ENCODE results near the gene PRKN. TPM values are rescaled to one million over a fixed set of nuclear protein-coding genes. Genes with fewer than 3 reads are reported as not detected.
"Not testable (repeated sequence)": the region's sequence is repeated elsewhere in the genome, so short reads cannot be mapped to it uniquely, and the experiment has no call there.

PRKN gene
- total and polyA plus RNA-seq, 5 experiments from 2014 or later = 2.2 to 5.6 (median 3.5) TPM

DNA sequence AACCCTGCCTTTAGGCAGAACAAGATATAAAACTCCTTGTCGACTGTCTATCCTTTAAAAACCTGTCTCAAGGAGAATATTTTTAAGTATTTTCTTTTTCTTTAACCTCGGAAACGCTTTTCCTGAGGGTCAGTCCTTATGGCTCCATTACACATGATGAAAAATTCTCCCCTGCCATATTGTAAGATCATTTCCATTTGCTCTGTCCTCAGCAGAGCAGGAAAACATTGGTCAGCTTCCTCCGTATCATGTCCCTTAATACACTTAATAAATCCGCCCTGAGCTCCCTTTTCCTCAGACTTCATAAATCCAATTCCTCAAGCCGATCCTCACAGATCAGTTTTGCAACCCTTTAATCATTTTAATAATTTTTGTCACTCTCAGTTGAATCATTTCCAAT lies 1219.2 kb downstream of the PRKN start:
- no peak overlapping the region for H3K4me3 Mint-ChIP-seq
- no peaks in the 10 kb centered on the region for H3K4me1 Mint-ChIP-seq
- H3K27ac Mint-ChIP-seq = no peak overlapping the region
- POLR2A ChIA-PET = no interaction called here
- no peak for ATAC-seq
- no peak for DNase-seq
- no peaks in the 10 kb centered on the region for H3K27me3 Mint-ChIP-seq
- peaks cover 0 to 17% (median 7%) of the 10 kb centered on the region in 3 donors for H3K36me3 Mint-ChIP-seq
- peaks cover 0 to 52% (median 14%) of the 10 kb centered on the region in 9 donors for H3K9me3 Mint-ChIP-seq

GRCh38 chr6:161507375-161507774 lies 1220.2 kb downstream of the PRKN start:
- ATAC-seq (no peak), DNase-seq (no peak)
- Mint-ChIP-seq H3K27ac (no peak overlapping the region), H3K4me3 (no peak overlapping the region), H3K9me3 (peaks cover 0 to 56% (median 14%) of the 10 kb centered on the region in 9 donors), H3K27me3 (no peaks in the 10 kb centered on the region), H3K36me3 (peaks cover 0 to 17% (median 7%) of the 10 kb centered on the region in 3 donors), H3K4me1 (no peaks in the 10 kb centered on the region)
- POLR2A ChIA-PET = no interaction called here

DNA sequence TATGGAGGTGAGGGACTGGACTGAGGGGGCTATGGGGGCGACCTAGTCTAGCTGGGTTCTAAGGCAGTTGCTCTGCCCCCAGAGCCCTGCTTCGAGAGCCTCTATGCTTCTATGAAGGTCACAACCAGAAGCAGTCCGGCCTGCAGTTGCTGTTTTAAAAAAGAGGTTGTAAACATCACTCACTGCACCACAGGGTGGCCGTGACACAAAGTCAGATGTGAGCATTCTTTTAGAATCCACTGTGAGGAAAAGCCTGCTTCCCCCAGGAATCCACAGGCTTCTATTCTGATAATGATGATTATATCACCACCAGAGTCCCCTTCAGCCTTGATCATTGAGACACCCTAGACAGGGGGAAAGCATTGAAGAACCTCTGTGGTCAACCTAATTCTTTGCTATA lies 1224.0 kb downstream of the PRKN start:
- Mint-ChIP-seq H3K4me1 (no peaks in the 10 kb centered on the region), H3K27me3 (no peaks in the 10 kb centered on the region), H3K4me3 (no peak overlapping the region), H3K27ac (no peak overlapping the region), H3K36me3 (peaks cover 0 to 8% (median 0%) of the 10 kb centered on the region in 3 donors), H3K9me3 (peaks cover 4 to 61% (median 13%) of the 10 kb centered on the region in 9 donors)
- no peak for ATAC-seq
- no peak for DNase-seq
- POLR2A ChIA-PET = no interaction called here

GRCh38 chr6:161498881-161499280 lies 1228.7 kb downstream of the PRKN start:
- Mint-ChIP-seq H3K27ac (no peak overlapping the region), H3K4me3 (no peak overlapping the region), H3K9me3 (peaks cover 0 to 52% (median 7%) of the 10 kb centered on the region in 9 donors), H3K36me3 (peaks cover 0 to 15% (median 2%) of the 10 kb centered on the region in 3 donors), H3K27me3 (peaks cover 0 to 2% (median 0%) of the 10 kb centered on the region in 5 donors), H3K4me1 (no peaks in the 10 kb centered on the region)
- POLR2A ChIA-PET = no interaction called here
- DNase-seq (no peak), ATAC-seq (no peak)

DNA sequence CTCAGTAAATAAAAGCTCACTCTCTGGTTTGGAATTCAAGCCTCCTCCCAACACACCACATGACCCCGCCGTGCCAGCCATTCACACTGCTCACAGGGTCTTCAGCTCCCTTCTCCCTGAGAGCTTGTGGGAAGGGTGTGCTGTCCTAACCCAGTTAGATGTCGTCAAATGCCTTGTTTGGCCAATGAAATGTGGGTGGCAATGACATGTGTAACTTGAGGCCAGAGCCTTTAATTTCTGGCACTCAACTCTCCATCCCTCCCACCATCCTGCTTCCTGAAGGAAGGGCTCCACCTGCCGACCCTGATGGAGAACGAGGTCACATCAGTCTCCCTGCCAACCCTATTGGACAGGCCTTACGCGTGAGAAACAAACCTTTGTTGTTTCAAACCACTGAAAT lies 1229.2 kb downstream of the PRKN start:
- peaks cover 0 to 19% (median 2%) of the 10 kb centered on the region in 3 donors for H3K36me3 Mint-ChIP-seq
- POLR2A ChIA-PET = no interaction called here
- DNase-seq (no peak), ATAC-seq (no peak)
- peaks cover 0 to 49% (median 6%) of the 10 kb centered on the region in 9 donors for H3K9me3 Mint-ChIP-seq
- no peak overlapping the region for H3K4me3 Mint-ChIP-seq
- no peak overlapping the region for H3K27ac Mint-ChIP-seq
- no peaks in the 10 kb centered on the region for H3K4me1 Mint-ChIP-seq
- peaks cover 0 to 2% (median 0%) of the 10 kb centered on the region in 5 donors for H3K27me3 Mint-ChIP-seq

- Mint-ChIP-seq H3K9me3 (peaks cover 0 to 38% (median 4%) of the 10 kb centered on the region in 9 donors), H3K27ac (no peak overlapping the region), H3K4me3 (no peak overlapping the region), H3K4me1 (no peaks in the 10 kb centered on the region), H3K36me3 (peaks cover 0 to 22% (median 2%) of the 10 kb centered on the region in 3 donors), H3K27me3 (peaks cover 0 to 2% (median 0%) of the 10 kb centered on the region in 5 donors)
- DNase-seq (no peak), ATAC-seq (no peak)
- POLR2A ChIA-PET = no interaction called here
These were observed 1230.6 kb downstream of the PRKN start for GRCh38 chr6:161496941-161497340.

GRCh38 chr6:161496271-161496670 lies 1231.3 kb downstream of the PRKN start:
- H3K4me3 Mint-ChIP-seq, ATAC-seq, POLR2A ChIA-PET, H3K27ac Mint-ChIP-seq, H3K4me1 Mint-ChIP-seq, DNase-seq, H3K27me3 Mint-ChIP-seq: not testable (repeated sequence)
- peaks cover 0 to 38% (median 4%) of the 10 kb centered on the region in 9 donors for H3K9me3 Mint-ChIP-seq
- H3K36me3 Mint-ChIP-seq = peaks cover 0 to 22% (median 2%) of the 10 kb centered on the region in 3 donors

DNA sequence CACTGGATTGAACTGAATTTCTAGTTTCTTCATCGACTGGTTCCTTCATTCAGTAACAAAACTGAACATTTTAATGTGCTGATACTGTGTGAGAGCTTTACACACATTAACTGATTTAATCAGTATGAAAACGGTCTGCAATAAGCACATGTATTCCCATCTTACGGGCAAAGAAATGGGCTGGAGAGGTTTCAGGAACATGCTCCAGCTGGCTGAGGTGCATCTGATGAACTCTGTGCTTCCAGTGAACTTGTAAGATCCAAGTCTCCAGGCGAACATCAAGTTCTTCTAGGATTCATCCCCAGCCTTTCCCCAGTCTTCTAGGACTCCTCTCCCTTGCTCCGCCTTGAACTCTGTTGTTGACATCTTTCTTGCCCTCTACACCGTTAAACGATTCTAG lies 1233.0 kb downstream of the PRKN start:
- peaks cover 0 to 29% (median 8%) of the 10 kb centered on the region in 9 donors for H3K9me3 Mint-ChIP-seq
- H3K4me1 Mint-ChIP-seq = no peaks in the 10 kb centered on the region
- ATAC-seq (no peak), DNase-seq (no peak)
- H3K27me3 Mint-ChIP-seq = peaks cover 0 to 2% (median 0%) of the 10 kb centered on the region in 5 donors
- no peak overlapping the region for H3K27ac Mint-ChIP-seq
- POLR2A ChIA-PET = no interaction called here
- no peak overlapping the region for H3K4me3 Mint-ChIP-seq
- H3K36me3 Mint-ChIP-seq = peaks cover 0 to 22% (median 2%) of the 10 kb centered on the region in 3 donors

GRCh38 chr6:161493576-161494118 lies 1233.9 kb downstream of the PRKN start:
- no peaks in the 10 kb centered on the region for H3K4me1 Mint-ChIP-seq
- H3K9me3 Mint-ChIP-seq = peaks cover 0 to 24% (median 8%) of the 10 kb centered on the region in 9 donors
- no peak overlapping the region for H3K4me3 Mint-ChIP-seq
- POLR2A ChIA-PET = no interaction called here
- DNase-seq (no peak), ATAC-seq (no peak)
- peaks cover 0 to 22% (median 2%) of the 10 kb centered on the region in 3 donors for H3K36me3 Mint-ChIP-seq
- H3K27ac Mint-ChIP-seq = no peak overlapping the region
- peaks cover 0 to 2% (median 0%) of the 10 kb centered on the region in 5 donors for H3K27me3 Mint-ChIP-seq

DNA sequence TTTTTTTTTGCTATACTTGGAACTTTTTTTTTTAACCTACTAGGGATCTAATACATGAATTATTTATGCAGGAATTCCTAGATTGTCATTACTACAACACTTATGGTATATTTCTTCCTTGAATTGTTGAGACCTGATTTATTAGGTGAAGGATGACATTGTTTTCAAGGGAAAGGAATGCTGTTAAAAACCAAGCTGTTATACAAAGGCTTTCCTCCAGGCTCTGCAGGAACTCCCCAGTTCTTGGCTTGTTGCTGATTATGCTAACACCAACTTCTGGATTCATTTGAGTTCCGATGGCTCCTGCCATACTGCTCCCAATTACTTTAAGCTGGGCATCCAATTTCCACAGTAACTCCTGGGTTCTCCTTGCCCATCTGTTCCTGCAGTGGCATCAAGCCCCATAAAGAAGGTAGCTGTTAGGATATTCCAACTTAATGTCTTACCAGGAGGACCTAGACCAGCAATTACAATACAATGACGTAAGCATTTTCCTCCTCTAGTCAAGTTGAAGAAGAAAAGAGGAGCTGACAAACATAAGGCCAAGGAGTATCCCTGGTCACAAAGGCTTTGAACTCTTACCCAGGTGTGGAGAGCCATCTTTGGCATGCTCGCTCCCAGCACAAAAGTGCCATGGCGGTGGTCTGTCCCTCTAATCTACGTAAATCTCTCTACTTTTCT lies 1237.8 kb downstream of the PRKN start:
- ATAC-seq (no peak), DNase-seq (no peak)
- H3K27ac Mint-ChIP-seq = no peak overlapping the region
- POLR2A ChIA-PET = interaction anchor here (0.5 kb wide), 1 partner anchor 950 kb away, joined by 4 read pairs; no protein-coding TSS in a partner anchor
- no peaks in the 10 kb centered on the region for H3K4me1 Mint-ChIP-seq
- H3K27me3 Mint-ChIP-seq = peaks cover 0 to 4% (median 0%) of the 10 kb centered on the region in 5 donors
- peaks cover 0 to 18% (median 3%) of the 10 kb centered on the region in 9 donors for H3K9me3 Mint-ChIP-seq
- peaks cover 0 to 15% (median 0%) of the 10 kb centered on the region in 3 donors for H3K36me3 Mint-ChIP-seq
- no peak overlapping the region for H3K4me3 Mint-ChIP-seq

GRCh38 chr6:161487694-161488093 lies 1239.9 kb downstream of the PRKN start:
- H3K4me3 Mint-ChIP-seq = no peak overlapping the region
- POLR2A ChIA-PET = no interaction called here
- DNase-seq (no peak), ATAC-seq (no peak)
- no peaks in the 10 kb centered on the region for H3K4me1 Mint-ChIP-seq
- peaks cover 0 to 14% (median 3%) of the 10 kb centered on the region in 9 donors for H3K9me3 Mint-ChIP-seq
- peaks cover 0 to 4% (median 0%) of the 10 kb centered on the region in 5 donors for H3K27me3 Mint-ChIP-seq
- peaks cover 0 to 5% (median 0%) of the 10 kb centered on the region in 3 donors for H3K36me3 Mint-ChIP-seq
- H3K27ac Mint-ChIP-seq = no peak overlapping the region

DNA sequence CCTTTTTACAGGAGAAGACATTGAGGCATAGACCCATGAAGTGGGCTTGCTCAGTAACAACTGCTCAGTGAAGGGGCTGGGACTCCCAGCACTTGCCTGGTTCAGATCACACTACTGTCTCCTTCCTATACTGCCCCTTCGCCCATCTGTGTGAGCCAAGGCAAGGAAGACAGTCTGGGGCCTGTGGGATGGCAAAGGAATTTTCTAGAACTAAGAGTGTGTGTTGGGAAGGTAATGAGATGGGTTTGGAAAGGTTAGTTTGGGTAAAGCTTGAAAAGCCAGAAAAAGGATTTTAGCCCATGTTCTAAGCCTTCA lies 1240.4 kb downstream of the PRKN start:
- H3K27me3 Mint-ChIP-seq = peaks cover 0 to 4% (median 0%) of the 10 kb centered on the region in 5 donors
- H3K4me1 Mint-ChIP-seq = no peaks in the 10 kb centered on the region
- H3K9me3 Mint-ChIP-seq = peaks cover 0 to 14% (median 3%) of the 10 kb centered on the region in 9 donors
- POLR2A ChIA-PET = no interaction called here
- H3K4me3 Mint-ChIP-seq = no peak overlapping the region
- DNase-seq (no peak), ATAC-seq (no peak)
- H3K27ac Mint-ChIP-seq = no peak overlapping the region
- peaks cover 0 to 5% (median 0%) of the 10 kb centered on the region in 3 donors for H3K36me3 Mint-ChIP-seq

DNA sequence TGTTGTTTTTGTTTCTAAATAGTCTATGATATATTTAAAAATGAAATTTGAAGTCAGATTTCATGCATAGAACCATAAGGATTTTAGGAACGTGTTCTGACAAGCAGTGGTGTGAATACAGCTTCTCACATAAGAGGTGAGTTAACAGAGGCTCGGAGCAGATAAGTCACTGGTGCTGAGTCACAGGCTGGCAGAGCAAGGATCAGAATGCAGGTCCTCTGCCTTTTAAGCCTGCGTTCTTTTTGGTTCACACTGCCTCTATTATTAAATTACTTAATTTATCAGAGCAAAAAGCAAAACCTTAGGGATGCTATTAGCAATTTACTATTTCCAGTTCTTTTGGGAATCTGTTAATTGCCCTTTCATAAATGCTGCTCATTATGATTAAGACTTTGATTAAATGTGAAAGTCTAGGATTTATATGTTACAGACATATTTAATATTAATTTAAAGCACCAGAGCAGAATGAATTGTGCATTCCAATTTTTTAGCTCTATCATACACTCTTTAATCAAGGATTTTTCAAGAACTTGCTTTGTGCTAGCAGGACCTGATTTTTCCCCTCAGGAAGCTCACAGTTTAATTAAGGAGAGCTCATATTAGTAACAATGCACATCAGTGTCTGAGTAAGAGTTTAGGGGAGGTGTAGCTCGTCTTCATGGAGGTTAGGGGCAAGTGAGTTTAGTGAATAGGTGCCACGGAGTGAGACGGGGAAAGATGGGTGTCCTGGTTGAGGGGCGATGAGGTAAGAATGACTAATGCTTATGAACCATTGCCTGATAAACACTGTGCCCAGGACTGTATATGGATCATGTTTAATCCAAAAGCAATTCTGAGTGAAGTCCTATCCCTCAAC lies 1241.0 kb downstream of the PRKN start:
- peaks cover 0 to 5% (median 0%) of the 10 kb centered on the region in 3 donors for H3K36me3 Mint-ChIP-seq
- DNase-seq (no peak), ATAC-seq (no peak)
- peaks cover 0 to 4% (median 0%) of the 10 kb centered on the region in 5 donors for H3K27me3 Mint-ChIP-seq
- H3K27ac Mint-ChIP-seq = no peak overlapping the region
- H3K9me3 Mint-ChIP-seq = peaks cover 0 to 10% (median 3%) of the 10 kb centered on the region in 9 donors
- POLR2A ChIA-PET = no interaction called here
- no peaks in the 10 kb centered on the region for H3K4me1 Mint-ChIP-seq
- no peak overlapping the region for H3K4me3 Mint-ChIP-seq

Data from naive thymus-derived CD8-positive, alpha-beta T cell (primary cell).